ENCODE results near the gene FRG2C. TPM values are rescaled to one million over a fixed set of nuclear protein-coding genes. Genes with fewer than 3 reads are reported as not detected.
"Not testable (repeated sequence)": the region's sequence is repeated elsewhere in the genome, so short reads cannot be mapped to it uniquely, and the experiment has no call there.

Gene FRG2C
- 0.09 to 0.16 TPM (median 0.09 TPM) in 3 replicates for total RNA-seq (2021)
- Bru-seq, nascent RNA: percentile 26 among the genes with signal in this experiment
- long read RNA-seq, experiment 1: 0 reads
- long read RNA-seq, experiment 2: 0 reads
- long read RNA-seq, experiment 3: 0 reads

DNA sequence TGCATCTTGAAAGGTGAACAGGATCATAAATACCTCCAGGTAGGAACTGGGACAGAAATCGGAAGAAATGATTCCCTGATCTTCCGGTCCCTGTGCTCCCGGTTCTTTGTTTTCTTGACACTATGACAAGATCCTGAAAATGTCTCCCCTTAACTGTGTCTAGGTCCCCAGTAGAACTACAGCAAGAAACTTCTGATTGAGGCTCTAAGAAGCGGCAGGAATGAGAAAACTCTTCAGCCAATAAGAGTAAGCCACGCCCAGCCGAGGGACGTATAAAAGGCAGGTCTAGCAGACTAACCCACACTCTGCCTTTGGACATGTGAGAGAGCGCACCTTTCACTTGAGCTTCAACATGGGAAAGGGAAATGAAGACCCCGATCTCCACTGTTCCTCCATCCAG lies at the start of gene FRG2C:
FRG2C (plus strand) TSS at position 301 of the 400 bp plus-strand sequence; CDS start at position 353, 52 bp downstream.
- H3K27ac Mint-ChIP-seq; POLR2A ChIA-PET; DNase-seq (ENCODE audit: low spot score); ATAC-seq; H3K4me3 Mint-ChIP-seq; CTCF ChIA-PET: not testable (repeated sequence)
- Mint-ChIP-seq H3K9me3 (peaks cover 16% of the 10 kb centered on the region), H3K27me3 (ENCODE audit: low read depth) (peaks cover 82% of the 10 kb centered on the region), H3K4me1 (peaks cover 11% of the 10 kb centered on the region), H3K36me3 (peaks cover 14% of the 10 kb centered on the region)

- POLR2A ChIA-PET, H3K9me3 Mint-ChIP-seq, H3K36me3 Mint-ChIP-seq, H3K27ac Mint-ChIP-seq, H3K4me1 Mint-ChIP-seq, CTCF ChIA-PET: not testable (repeated sequence)
- Mint-ChIP-seq H3K27me3 (ENCODE audit: low read depth) (peaks cover 42% of the 10 kb centered on the region), H3K4me3 (peak overlapping the region; percentile 79)
- ATAC-seq (peak; percentile 91), DNase-seq (ENCODE audit: low spot score) (peak; percentile 86)
- 0 out of 2 replicates have a peak, but pooled peaks have one; percentile 5 for TF ChIP-seq HMGXB4 (CRISPR knock-in tag; IDR thresholded peaks at IDR 0.05)
Observed at GRCh38 chr3:75618666-75619305, 45.3 kb upstream of the FRG2C start.

GRCh38 chr3:75619481-75620031 lies 44.6 kb upstream of the FRG2C start:
- POLR2A ChIA-PET, H3K4me1 Mint-ChIP-seq, CTCF ChIA-PET, H3K36me3 Mint-ChIP-seq, H3K9me3 Mint-ChIP-seq, H3K27ac Mint-ChIP-seq: not testable (repeated sequence)
- Mint-ChIP-seq H3K27me3 (ENCODE audit: low read depth) (peaks cover 42% of the 10 kb centered on the region), H3K4me3 (peak overlapping the region; percentile 79)
- ATAC-seq (peak; percentile 50), DNase-seq (ENCODE audit: low spot score) (peak; percentile 52)
- 0 out of 2 replicates have a peak, but pooled peaks have one; percentile 27 for TF ChIP-seq ZNF263 (CRISPR knock-in tag; IDR thresholded peaks at IDR 0.05; ENCODE audit: low read depth)
- TF ChIP-seq, protein P1, sequence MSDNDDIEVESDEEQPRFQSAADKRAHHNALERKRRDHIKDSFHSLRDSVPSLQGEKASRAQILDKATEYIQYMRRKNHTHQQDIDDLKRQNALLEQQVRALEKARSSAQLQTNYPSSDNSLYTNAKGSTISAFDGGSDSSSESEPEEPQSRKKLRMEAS (CRISPR knock-in tag; IDR thresholded peaks at IDR 0.05): peak; percentile 49; the same call in 1 of the 2 replicates
- TF ChIP-seq HMGXB4 (CRISPR knock-in tag; IDR thresholded peaks at IDR 0.05): peak; percentile 12; the same call in 1 of the 2 replicates
- TF ChIP-seq SP1 (CRISPR knock-in tag; conservative IDR thresholded peaks at IDR 0.05): 0 out of 2 replicates have a peak, but pooled peaks have one; percentile 14

GRCh38 chr3:75621772-75622171 lies 42.4 kb upstream of the FRG2C start:
- POLR2A ChIA-PET; H3K36me3 Mint-ChIP-seq; DNase-seq (ENCODE audit: low spot score); H3K27ac Mint-ChIP-seq; H3K9me3 Mint-ChIP-seq; H3K4me3 Mint-ChIP-seq; H3K4me1 Mint-ChIP-seq: not testable (repeated sequence)
- CTCF ChIA-PET: interaction anchor here (1.7 kb wide), 1 partner anchor 17 kb away, joined by 5 read pairs; no protein-coding TSS in a partner anchor
- H3K27me3 Mint-ChIP-seq (ENCODE audit: low read depth): peaks cover 39% of the 10 kb centered on the region
- ATAC-seq: peak; percentile 53

DNA sequence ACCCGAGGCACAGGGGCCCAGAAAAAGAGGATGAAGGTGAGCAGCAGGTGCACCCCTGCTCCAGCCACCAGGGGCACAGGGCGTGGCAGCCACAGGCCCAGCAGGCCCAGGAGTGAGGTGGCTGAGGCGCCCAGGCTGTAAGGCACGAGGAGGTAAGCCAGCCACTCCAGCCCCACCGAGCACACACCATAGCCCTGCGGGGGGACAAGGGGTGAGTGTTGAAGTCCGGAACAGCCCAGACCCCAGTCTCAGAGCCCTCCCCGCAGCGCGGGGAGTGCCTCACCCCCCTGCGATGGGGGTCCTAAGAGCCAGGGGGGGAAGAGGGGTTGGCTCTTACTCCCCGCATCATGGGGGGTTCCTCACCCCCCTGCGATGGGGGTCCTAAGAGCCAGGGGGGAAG lies 40.5 kb upstream of the FRG2C start:
- POLR2A ChIA-PET; ATAC-seq; H3K4me3 Mint-ChIP-seq; H3K36me3 Mint-ChIP-seq; CTCF ChIA-PET; H3K4me1 Mint-ChIP-seq; H3K27ac Mint-ChIP-seq; DNase-seq (ENCODE audit: low spot score): not testable (repeated sequence)
- peaks cover 25% of the 10 kb centered on the region for H3K27me3 Mint-ChIP-seq (ENCODE audit: low read depth)
- H3K9me3 Mint-ChIP-seq: peaks cover 12% of the 10 kb centered on the region

- H3K27ac Mint-ChIP-seq; H3K27me3 Mint-ChIP-seq (ENCODE audit: low read depth); DNase-seq (ENCODE audit: low spot score); POLR2A ChIA-PET; H3K4me1 Mint-ChIP-seq; H3K36me3 Mint-ChIP-seq; CTCF ChIA-PET; ATAC-seq; H3K4me3 Mint-ChIP-seq: not testable (repeated sequence)
- peaks cover 12% of the 10 kb centered on the region for H3K9me3 Mint-ChIP-seq
Observed at GRCh38 chr3:75630887-75631535, 33.1 kb upstream of the FRG2C start.

Measured in WTC11 (cell line).